ENCODE data around the gene FUT7. TPM values are rescaled to one million over a fixed set of nuclear protein-coding genes. Genes with fewer than 3 reads are reported as not detected.

FUT7 gene
- total RNA-seq, 1 experiment from 2014 or later: not detected

GRCh38 chr9:137046088-137046787 lies 14.3 kb upstream of the FUT7 start, which contains the start of gene NPDC1:
Gene NPDC1, minus strand, starts transcription at chr9:137046177. Its CDS starts 188 bp downstream, at chr9:137045989.
- Histone ChIP-seq H3K4me3 (replicated peaks in 1 of 2; ENCODE audit: low read depth in 1 of 2, low read length in 2 of 2) (peak within 1 kb of the TSS; percentile 55 to 90), H4K20me1 (ENCODE audit: insufficient read depth) (no peaks in the 10 kb centered on the region), H2AFZ (ENCODE audit: low read depth, low read length, poor library complexity, severe bottlenecking) (peak within 1 kb of the TSS; percentile 85), H3K9ac (ENCODE audit: low read length) (peak within 1 kb of the TSS; percentile 74), H3K36me3 (ENCODE audit: control insufficient read depth in 1 of 2, insufficient read depth in 2 of 2, low read length in 2 of 2) (no peaks in the 10 kb centered on the region), H3K27ac (ENCODE audit: low read depth, low read length) (peak within 1 kb of the TSS; percentile 77), H3K4me1 (ENCODE audit: control insufficient read depth in 1 of 2, insufficient read depth in 2 of 2, low read length in 2 of 2) (peaks cover 12 to 26% of the 10 kb centered on the region in 2 experiments), H3K27me3 (ENCODE audit: insufficient read depth, low read length) (no peaks in the 10 kb centered on the region), H3K4me2 (ENCODE audit: low read length) (peak within 1 kb of the TSS; percentile 97), H3K79me2 (ENCODE audit: insufficient read depth, low read length) (peaks cover 24% of the 10 kb centered on the region; the same call in 1 of the 2 replicates), H3K9me2 (ENCODE audit: insufficient read depth) (no peaks in the 10 kb centered on the region), H3K9me3 (ENCODE audit: control insufficient read depth in 1 of 2, insufficient read depth in 1 of 2, low read depth in 1 of 2, low read length in 2 of 2) (no peaks in the 10 kb centered on the region)
- no TSS peak for BruUV-seq (replicated peaks)
- ATAC-seq (peak; percentile 73), DNase-seq (ENCODE audit: low read depth, low spot score) (peak; percentile 68)
- CTCF ChIA-PET: interaction anchor here (0.8 to 2.4 kb wide), 27 partner anchors 8 to 259 kb away, joined by 3 to 57 read pairs (median 6); partner anchors contain the start of genes ABCA2, AJM1, CYSRT1 and MAN1B1
- POLR2A ChIA-PET: interaction anchor here (1.0 kb wide), 1 partner anchor 195 kb away, joined by 3 read pairs; the partner anchor contains the start of gene TUBB4B
- RAD21 ChIA-PET (ENCODE audit: low non-redundant PET in 1 of 2, low total read pairs in 2 of 2, uncharacterized antibody in 2 of 2, unreplicated experiment in 2 of 2): interaction anchor here (0.6 to 1.1 kb wide), 6 partner anchors 11 to 181 kb away, joined by 3 to 5 read pairs (median 4); partner anchors contain the start of genes FUT7 (in 1 of the 2), RNF224 (in 1 of the 2) and SAPCD2 (in 1 of the 2)
- peak; percentile 71 for TF ChIP-seq POLR2AphosphoS5 (IDR thresholded peaks at IDR 0.05; ENCODE audit: low read depth, low read length)
- TF ChIP-seq EZH2 (IDR thresholded peaks at IDR 0.05): no peak
- peak in 2 of 3 experiments; percentile 82 to 86; a peak in 4 of 6 replicates for TF ChIP-seq CTCF (IDR thresholded peaks at IDR 0.05 in 2 of 3, conservative IDR thresholded peaks at IDR 0.05 in 1 of 3; ENCODE audit: borderline replicate concordance in 1 of 3, insufficient read depth in 1 of 3, low read depth in 2 of 3, low read length in 2 of 3)
- TF ChIP-seq ZFX (IDR thresholded peaks at IDR 0.05): 0 out of 2 replicates have a peak, but pooled peaks have one; percentile 3
- TF ChIP-seq ZNF274 (IDR thresholded peaks at IDR 0.05; ENCODE audit: low read depth, low read length): no peak
- peak; percentile 44 for TF ChIP-seq YY1 (IDR thresholded peaks at IDR 0.05; ENCODE audit: extremely low read depth, insufficient replicate concordance, low read depth, low read length)
- intact Hi-C loops (cut with micrococcal nuclease): loop anchor here (1.0 to 5.0 kb wide), 3 partner anchors 21 to 259 kb away; partner anchors contain the start of genes CYSRT1 and RNF224
